OCI-LY3 (cell line): ENCODE results near the gene ALDH5A1.

Source experiments
- H2AFZ ChIP-seq: fragments of 200-600, 300-600 bp; shearing (Covaris generic); 2 replicates; pipeline ENCODE4 v1.6.0; 2014; ENCODE audit warnings: antibody characterized with exemption, low read depth, low read length
- H3K27ac ChIP-seq: fragments of 200-600, 300-600 bp; sonication (generic); 2 replicates; pipeline ENCODE4 v1.5.1; 2014; ENCODE audit warnings: mild to moderate bottlenecking, low read length, moderate library complexity, mixed read lengths
- H3K27me3 ChIP-seq: fragments of 200-600, 300-600 bp; sonication (generic); 2 replicates; pipeline ENCODE4 v1.6.1; 2014; ENCODE audit warnings: low read depth, low read length, mixed read lengths
- H3K36me3 ChIP-seq: fragments of 200-600, 300-600 bp; sonication (generic); replicated peaks from 2 replicates; pipeline ENCODE3; 2014; ENCODE audit warnings: low read depth, low read length, mixed read lengths
- H3K4me1 ChIP-seq: fragments of 300-600, 200-600 bp; sonication (generic); 2 replicates; pipeline ENCODE4 v1.6.1; 2014; ENCODE audit warnings: low read length, mixed read lengths
- H3K4me2 ChIP-seq: fragments of 200-600, 300-600 bp; sonication (generic); 2 replicates; pipeline ENCODE4 v1.6.1; 2014; ENCODE audit warnings: low read length, mixed read lengths
- H3K4me3 ChIP-seq: fragments of 300-600, 200-600 bp; sonication (generic); 2 replicates; pipeline ENCODE4 v1.5.1; 2014; ENCODE audit warnings: antibody characterized with exemption, mild to moderate bottlenecking, low read length, moderate library complexity
- H3K79me2 ChIP-seq: fragments of 300-600, 200-600 bp; shearing (Covaris generic); 2 replicates; pipeline ENCODE4 v1.6.1; 2014; ENCODE audit warnings: mild to moderate bottlenecking, low read length, mixed read lengths
- H3K9ac ChIP-seq: fragments of 300-600, 200-600 bp; shearing (Covaris generic); 2 replicates; pipeline ENCODE4 v1.6.0; 2014; ENCODE audit warnings: mild to moderate bottlenecking, low read length, moderate library complexity
- H3K9me3 ChIP-seq: fragments of 200-600, 300-600 bp; shearing (Covaris generic); 2 replicates; pipeline ENCODE4 v1.6.1; 2014; ENCODE audit warnings: low read length, mixed read lengths; ENCODE audit not compliant: insufficient read depth
- H4K20me1 ChIP-seq: fragments of 200-600, 300-600 bp; sonication (generic); 2 replicates; pipeline ENCODE4 v1.6.1; 2016; ENCODE audit warnings: low read length, mixed read lengths; ENCODE audit not compliant: insufficient read depth
- CTCF ChIP-seq: fragments of 200-600, 300-600 bp; sonication (generic); IDR thresholded peaks from 2 replicates; pipeline ENCODE4 v1.5.1; 2014; ENCODE audit warnings: antibody characterized with exemption, low read length, low read depth
- EZH2phosphoT487 ChIP-seq: fragments of 200-600 bp; shearing (Covaris generic); IDR thresholded peaks from 2 replicates; pipeline ENCODE4 v1.6.1; 2018; ENCODE audit warnings: antibody characterized with exemption, mixed run types, low read depth

The ALDH5A1 gene

GRCh38 chr6:24500683-24501082 lies 5.9 kb downstream of the ALDH5A1 start:
- H3K4me2 ChIP-seq: no peak overlapping the region
- no peaks in the 10 kb centered on the region for H3K36me3 ChIP-seq
- H2AFZ ChIP-seq: no peak overlapping the region
- no peak overlapping the region for H3K9ac ChIP-seq
- H3K9me3 ChIP-seq: no peaks in the 10 kb centered on the region
- no peaks in the 10 kb centered on the region for H3K27me3 ChIP-seq
- no peaks in the 10 kb centered on the region for H4K20me1 ChIP-seq
- H3K27ac ChIP-seq: no peak overlapping the region
- H3K79me2 ChIP-seq: no peaks in the 10 kb centered on the region
- H3K4me3 ChIP-seq: no peak overlapping the region
- H3K4me1 ChIP-seq: peaks cover 4% of the 10 kb centered on the region; the same call in 1 of the 2 replicates
- TF ChIP-seq CTCF: no peak
- TF ChIP-seq EZH2phosphoT487: no peak

- TF ChIP-seq EZH2phosphoT487 (no peak), CTCF (no peak)
Observed at GRCh38 chr6:24501374-24501773, 6.6 kb downstream of the ALDH5A1 start.

GRCh38 chr6:24501914-24502313 lies 7.1 kb downstream of the ALDH5A1 start:
- Histone ChIP-seq H3K4me2 (no peak overlapping the region), H3K9me3 (no peaks in the 10 kb centered on the region), H3K4me3 (no peak overlapping the region), H2AFZ (no peak overlapping the region), H3K4me1 (no peaks in the 10 kb centered on the region), H3K27ac (no peak overlapping the region), H3K79me2 (no peaks in the 10 kb centered on the region), H4K20me1 (no peaks in the 10 kb centered on the region), H3K9ac (no peak overlapping the region), H3K36me3 (no peaks in the 10 kb centered on the region), H3K27me3 (no peaks in the 10 kb centered on the region)
- TF ChIP-seq CTCF: no peak
- no peak for TF ChIP-seq EZH2phosphoT487

More at GRCh38 chr6:24501374-24501773, 6.6 kb downstream of the ALDH5A1 start:
- Histone ChIP-seq H3K9ac (no peak overlapping the region), H3K9me3 (no peaks in the 10 kb centered on the region), H3K79me2 (no peaks in the 10 kb centered on the region), H3K27ac (no peak overlapping the region), H3K4me2 (no peak overlapping the region), H3K36me3 (no peaks in the 10 kb centered on the region), H3K4me1 (no peaks in the 10 kb centered on the region), H2AFZ (no peak overlapping the region), H3K4me3 (no peak overlapping the region), H3K27me3 (no peaks in the 10 kb centered on the region), H4K20me1 (no peaks in the 10 kb centered on the region)

GRCh38 chr6:24504287-24504648 lies 9.5 kb downstream of the ALDH5A1 start:
- Histone ChIP-seq H3K4me3 (no peak overlapping the region), H3K9ac (no peak overlapping the region), H3K4me2 (no peak overlapping the region), H3K27ac (no peak overlapping the region), H3K27me3 (no peaks in the 10 kb centered on the region), H4K20me1 (no peaks in the 10 kb centered on the region), H3K9me3 (no peaks in the 10 kb centered on the region), H3K36me3 (no peaks in the 10 kb centered on the region), H3K4me1 (no peaks in the 10 kb centered on the region), H2AFZ (no peak overlapping the region), H3K79me2 (no peaks in the 10 kb centered on the region)
- TF ChIP-seq EZH2phosphoT487 (no peak), CTCF (no peak)
